H1 (cell line): Measurements from ENCODE around the gene TMBIM6. TPM values are rescaled to one million over a fixed set of nuclear protein-coding genes. Genes with fewer than 3 reads are reported as not detected.

Experiments used
- ATF2 ChIP-seq: IDR thresholded peaks from 2 replicates; pipeline ENCODE4 v1.6.1; 2012; ENCODE audit warnings: low read length, inconsistent platforms
- CTBP2 ChIP-seq: IDR thresholded peaks from 2 replicates; pipeline ENCODE4 v1.7.0; 2011; ENCODE audit warnings: borderline replicate concordance, mild to moderate bottlenecking, moderate library complexity, mixed read lengths, low read length; ENCODE audit not compliant: insufficient read depth, insufficient read length
- EP300 ChIP-seq, 2 experiments: IDR thresholded peaks; 1 replicate in 1 of 2; 2 replicates in 1 of 2; pipeline ENCODE4 v1.6.1; 2011 to 2012; ENCODE audit warnings: low read depth in 2 of 2, low read length in 2 of 2, mild to moderate bottlenecking in 2 of 2, borderline replicate concordance in 1 of 2, inconsistent platforms in 1 of 2, moderate library complexity in 1 of 2
- RXRA ChIP-seq: IDR thresholded peaks from 2 replicates; pipeline ENCODE4 v1.6.1; 2011; ENCODE audit warnings: low read depth, mild to moderate bottlenecking, low read length, moderate library complexity; ENCODE audit not compliant: insufficient read depth
- SP2 ChIP-seq: IDR thresholded peaks from 2 replicates; pipeline ENCODE4 v1.6.1; 2012; ENCODE audit warnings: mild to moderate bottlenecking, low read length, inconsistent platforms
- TBP ChIP-seq: IDR thresholded peaks from 2 replicates; pipeline ENCODE4 v1.6.1; 2011; ENCODE audit warnings: low read depth, low read length, improper control_type of control experiment
- polyA plus RNA-seq, 7 experiments: library from polyadenylated mRNA; depleted of rRNA in 3 of 7; stranded (reverse) in 5 of 7; unstranded in 2 of 7; fragments of >200 nt in 5 of 7; fragments of 200-250 nt in 2 of 7; gene quantifications; 1 replicate in 5 of 7; 2 replicates in 1 of 7; 4 replicates in 1 of 7; pipeline versions ENCODE4 v1.2.1 to v1.2.3, GENCODE V29; 2011 to 2013; ENCODE audit warnings: missing spikeins in 2 of 7, mixed read lengths in 2 of 7
- total RNA-seq: library from RNA; stranded (reverse); fragmentation: NEBNext Ultra II Directional; extraction: Animal tissue kit (Norgen Biotek cat#: 25700); gene quantifications from 2 replicates; pipeline ENCODE4 v1.2.1, GENCODE V29; 2021

The TMBIM6 gene
- total and polyA plus RNA-seq, 2 of the 8 experiments (the other 6 are each of a cell fraction or from before 2014, with no cell fraction given), result 423 to 556 TPM

DNA sequence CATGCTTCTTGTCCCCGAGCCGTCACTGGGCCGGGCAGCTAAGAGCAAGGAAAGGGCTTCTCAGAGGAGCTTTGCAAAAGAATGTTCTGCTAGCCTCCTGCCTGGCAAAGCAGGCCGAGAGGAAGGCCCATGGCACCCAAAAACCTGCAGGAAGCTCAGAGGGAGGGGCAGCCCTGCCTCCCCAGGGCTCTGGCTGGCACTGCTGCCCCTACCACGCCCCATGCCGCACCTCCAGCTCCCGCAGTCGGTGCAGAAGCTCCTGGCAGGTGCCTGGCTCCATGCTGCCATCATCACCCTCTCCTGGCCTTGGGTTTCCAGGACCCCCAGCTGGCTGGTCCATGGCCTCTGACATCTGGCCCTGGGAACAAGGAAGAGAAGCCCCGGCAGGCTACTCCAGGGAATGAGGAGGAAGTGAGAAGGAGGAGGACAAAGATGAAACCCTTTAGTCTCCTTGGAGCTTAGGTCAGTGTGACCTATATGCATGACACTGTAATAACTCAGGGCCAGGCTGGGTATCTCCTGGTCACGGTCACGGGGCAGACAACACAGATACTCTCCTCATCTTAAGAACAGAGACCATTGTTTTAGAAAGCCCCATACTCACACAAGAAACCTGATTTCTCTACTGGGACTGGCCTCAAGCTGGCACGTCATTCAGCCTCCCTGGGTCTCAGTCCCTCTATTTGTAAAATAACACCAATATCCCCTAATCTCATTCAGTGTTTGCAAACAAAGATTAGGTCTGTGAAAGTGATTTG, 62.5 kb downstream of the TMBIM6 start (continued):
- TF ChIP-seq EP300 (IDR thresholded peaks at IDR 0.05; ENCODE audit: borderline replicate concordance in 1 of 2, low read depth in 2 of 2, low read length in 2 of 2) (no peak), TBP (no peak), ATF2 (no peak), SP2 (no peak), RXRA (no peak), CTBP2 (no peak)
